GM21825 (cell line): Measurements from ENCODE around the gene TAS2R20.

Experiments
- ATAC-seq: cut with Tn5 transposase; IDR thresholded peaks from one replicate; pipeline ENCODE4 v1.9.1; 2021; ENCODE audit warnings: mild to moderate bottlenecking, moderate library complexity; ENCODE audit not compliant: unreplicated experiment

The TAS2R20 gene

DNA sequence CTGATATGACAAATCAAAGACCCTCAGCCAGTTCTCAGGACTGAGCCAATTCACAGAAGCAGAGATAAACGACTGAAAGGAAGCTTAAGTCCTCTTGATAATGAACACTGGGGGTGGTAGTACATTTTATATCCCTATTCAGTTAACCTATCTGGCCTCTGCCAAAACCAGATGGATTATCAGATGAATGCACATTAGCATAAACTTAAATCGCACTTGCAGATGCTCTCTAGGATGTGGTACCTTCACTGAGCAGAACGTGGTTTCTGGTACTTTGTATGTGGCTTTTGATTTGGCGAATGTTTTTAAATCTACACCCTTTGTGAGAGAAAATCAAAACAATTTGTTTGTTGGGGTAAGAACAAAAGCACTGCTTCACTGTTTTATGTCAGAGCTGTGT, 37.9 kb downstream of the TAS2R20 start:
- no peak for ATAC-seq

DNA sequence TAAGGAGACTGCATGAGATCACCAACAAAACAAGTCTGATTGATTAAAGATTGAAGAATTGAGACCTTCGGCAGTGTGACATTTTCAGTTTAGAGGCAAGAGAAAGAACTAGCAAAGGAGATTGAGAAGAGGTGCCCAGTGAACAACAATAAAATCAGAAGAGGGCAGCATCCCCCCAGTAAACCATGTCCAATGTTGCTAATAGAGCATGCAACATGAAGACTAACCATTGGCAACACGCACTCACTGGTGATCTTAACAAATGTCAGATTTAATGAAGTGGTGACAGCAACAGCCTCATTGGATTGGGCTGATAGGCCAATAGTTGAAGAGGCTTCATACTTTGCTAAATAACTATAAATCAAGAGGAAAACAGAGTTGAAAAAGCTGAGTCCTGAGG, 38.3 kb downstream of the TAS2R20 start:
- ATAC-seq, result no peak

DNA sequence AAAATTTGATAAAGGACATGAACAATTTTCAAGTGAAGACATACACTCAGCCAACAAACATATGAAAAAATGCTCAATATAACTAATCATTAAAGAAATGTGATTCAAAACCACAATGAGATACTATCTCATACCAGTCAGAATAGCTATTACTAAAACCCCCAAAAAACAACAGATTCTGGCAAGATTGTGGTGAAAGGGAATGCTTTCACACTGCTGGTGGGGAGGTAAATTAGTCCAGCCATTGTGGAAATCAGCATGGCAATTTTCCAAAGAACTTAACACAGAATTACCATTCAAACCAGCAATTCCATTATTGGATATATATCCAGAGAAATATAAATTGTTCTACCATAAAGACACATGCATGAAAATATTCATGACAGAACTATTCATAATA, 40.4 kb downstream of the TAS2R20 start:
- no peak for ATAC-seq

DNA sequence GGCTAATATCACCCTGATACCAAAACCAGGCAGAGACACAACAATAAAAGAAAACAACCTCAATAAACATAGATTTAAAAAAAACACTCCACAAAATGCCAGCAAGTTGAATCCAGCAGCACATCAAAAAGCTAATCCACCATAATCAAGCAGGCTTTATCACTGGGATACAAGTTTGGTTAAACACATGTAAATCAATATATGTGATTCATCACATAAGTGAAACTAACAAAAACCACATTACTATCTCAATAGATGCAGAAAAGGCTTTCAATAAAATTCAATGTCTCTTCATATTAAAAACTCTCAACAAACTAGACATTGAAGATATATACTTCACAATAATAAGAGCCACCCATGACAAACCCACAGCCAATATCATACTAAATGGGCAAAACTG, 42.0 kb downstream of the TAS2R20 start:
- ATAC-seq, result no peak

DNA sequence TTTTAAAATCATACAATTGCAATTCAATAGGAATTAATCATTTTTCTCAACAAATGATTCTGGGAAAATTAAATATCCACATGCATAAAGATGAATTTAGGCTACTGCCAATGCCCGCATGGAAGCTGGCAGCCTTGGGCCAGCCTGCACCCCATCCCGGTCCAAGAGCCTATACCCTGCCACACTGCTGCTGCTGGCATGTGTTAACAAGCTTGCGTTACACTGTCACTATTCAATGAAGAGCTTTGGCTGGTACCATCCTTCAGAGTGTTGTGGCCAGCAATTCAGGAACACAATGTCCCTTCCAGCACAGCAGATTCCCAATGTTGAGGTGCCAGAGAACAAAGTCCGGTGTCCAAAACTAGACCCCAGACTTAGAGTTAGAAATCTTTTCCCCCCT, 45.5 kb downstream of the TAS2R20 start:
- no peak for ATAC-seq
